HuH-7 (cell line): ENCODE results near the gene TMEM171.

ENCODE experiments used
- DNase-seq: peaks from one replicate; pipeline ENCODE4 v3.0.0; 2011; ENCODE audit warnings: low spot score

TMEM171 gene

GRCh38 chr5:73151766-73152410 lies 31.5 kb downstream of the TMEM171 start:
- no peak for DNase-seq

- no peak for DNase-seq
Observed at GRCh38 chr5:73152411-73153388, 32.3 kb downstream of the TMEM171 start.

GRCh38 chr5:73153513-73153912 lies 33.1 kb downstream of the TMEM171 start:
- DNase-seq: no peak

- DNase-seq: no peak
Observed at GRCh38 chr5:73154208-73155006, 34.0 kb downstream of the TMEM171 start.

GRCh38 chr5:73155271-73156222 lies 35.2 kb downstream of the TMEM171 start:
- DNase-seq: no peak

GRCh38 chr5:73157414-73158303 lies 37.3 kb downstream of the TMEM171 start:
- no peak for DNase-seq

- no peak for DNase-seq
Observed at GRCh38 chr5:73158313-73158712, 37.9 kb downstream of the TMEM171 start.

GRCh38 chr5:73160239-73160671 lies 39.9 kb downstream of the TMEM171 start:
- DNase-seq: no peak

GRCh38 chr5:73170522-73170921 lies 50.1 kb downstream of the TMEM171 start:
- no peak for DNase-seq

- DNase-seq: no peak
Observed at GRCh38 chr5:73171495-73171894, 51.1 kb downstream of the TMEM171 start.

- no peak for DNase-seq
Observed at GRCh38 chr5:73172951-73173350, 52.6 kb downstream of the TMEM171 start, which contains the start of gene TMEM174. TMEM174 (plus strand) TSS chr5:73173193; CDS start chr5:73173244, 51 bp downstream.

GRCh38 chr5:73174100-73174815 lies 53.9 kb downstream of the TMEM171 start:
- no peak for DNase-seq

GRCh38 chr5:73176250-73176649 lies 55.9 kb downstream of the TMEM171 start:
- DNase-seq: no peak

- DNase-seq: no peak
Observed at GRCh38 chr5:73178265-73178664, 57.9 kb downstream of the TMEM171 start.

- DNase-seq: no peak
Observed at GRCh38 chr5:73179730-73180129, 59.4 kb downstream of the TMEM171 start.

GRCh38 chr5:73180566-73180965 lies 60.2 kb downstream of the TMEM171 start:
- DNase-seq: no peak
